WTC11 (cell line): ENCODE measurements around the gene NTF3. TPM values are rescaled to one million over a fixed set of nuclear protein-coding genes. Genes with fewer than 3 reads are reported as not detected.

Experiments
- ATAC-seq: fragments of 200-7000 bp; cut with Tn5 transposase; 2 replicates; pipeline ENCODE4 v1.10.0; 2021; ENCODE audit warnings: mild to moderate bottlenecking, moderate library complexity
- CTCF ChIA-PET: fragments of 300-600 bp; sonication (Branson Sonifier 250); formaldehyde crosslinking; loops from one replicate; lab custom pipeline; 2021; ENCODE audit warnings: antibody characterized with exemption; lab: Charles Lee
- POLR2A ChIA-PET: fragments of 350-600 bp; sonication (Branson Sonifier 250); formaldehyde crosslinking; loops from one replicate; lab custom pipeline; 2021; ENCODE audit warnings: antibody characterized with exemption; lab: Charles Lee
- DNase-seq: peaks from one replicate; pipeline ENCODE4 v3.0.0; 2021; ENCODE audit warnings: low spot score
- H3K27ac Mint-ChIP-seq: 2 replicates; pipeline ENCODE4 v1.8.0; 2021; ENCODE audit warnings: mixed read lengths
- H3K27me3 Mint-ChIP-seq: 2 replicates; pipeline ENCODE4 v1.8.0; 2021; ENCODE audit warnings: low read depth, mild to moderate bottlenecking, moderate library complexity, mixed read lengths
- H3K36me3 Mint-ChIP-seq: 2 replicates; pipeline ENCODE4 v1.8.0; 2021; ENCODE audit warnings: mixed read lengths
- H3K4me1 Mint-ChIP-seq: 2 replicates; pipeline ENCODE4 v1.8.0; 2022; ENCODE audit warnings: mixed read lengths
- H3K4me3 Mint-ChIP-seq: 2 replicates; pipeline ENCODE4 v1.8.0; 2021; ENCODE audit warnings: mild to moderate bottlenecking, moderate library complexity, mixed read lengths
- H3K9me3 Mint-ChIP-seq: 2 replicates; pipeline ENCODE4 v1.8.0; 2021; ENCODE audit warnings: mixed read lengths
- E2F5 ChIP-seq: sonication (generic); formaldehyde crosslinking; IDR thresholded peaks from 2 replicates; pipeline ENCODE4 v1.8.1; 2022; ENCODE audit warnings: mild to moderate bottlenecking, moderate library complexity, missing genetic modification reagents
- EMX1 ChIP-seq: fragments of 250-450 bp; sonication (Bioruptor Pico); IDR thresholded peaks from 2 replicates; pipeline ENCODE4 v1.8.0; 2021; ENCODE audit warnings: mild to moderate bottlenecking
- ESRRA ChIP-seq: sonication (generic); formaldehyde crosslinking; IDR thresholded peaks from 2 replicates; pipeline ENCODE4 v1.8.1; 2022; ENCODE audit warnings: mild to moderate bottlenecking, missing genetic modification reagents, borderline replicate concordance
- FOXP4 ChIP-seq: sonication (generic); formaldehyde crosslinking; IDR thresholded peaks from 2 replicates; pipeline ENCODE4 v1.8.0; 2022; ENCODE audit warnings: mild to moderate bottlenecking, missing genetic modification reagents
- MAX ChIP-seq: sonication (generic); formaldehyde crosslinking; IDR thresholded peaks from 2 replicates; pipeline ENCODE4 v1.8.0; 2022; ENCODE audit warnings: mild to moderate bottlenecking, missing genetic modification reagents
- NFATC4 ChIP-seq: fragments of 250-450 bp; sonication (Bioruptor Pico); IDR thresholded peaks from 2 replicates; pipeline ENCODE4 v1.9.0; 2021; ENCODE audit warnings: mild to moderate bottlenecking
- NR3C1 ChIP-seq: sonication (generic); formaldehyde crosslinking; conservative IDR thresholded peaks from 2 replicates; pipeline ENCODE4 v1.8.1; 2023; ENCODE audit warnings: low read depth, mild to moderate bottlenecking, missing genetic modification reagents
- OVOL2 ChIP-seq: fragments of 250-450 bp; sonication (Bioruptor Pico); IDR thresholded peaks from 2 replicates; pipeline ENCODE4 v1.9.0; 2021; ENCODE audit warnings: mild to moderate bottlenecking, borderline replicate concordance
- PRDM15 ChIP-seq: sonication (generic); formaldehyde crosslinking; IDR thresholded peaks from 2 replicates; pipeline ENCODE4 v1.8.0; 2022; ENCODE audit warnings: missing genetic modification reagents
- PREB ChIP-seq: sonication (generic); formaldehyde crosslinking; IDR thresholded peaks from 2 replicates; pipeline ENCODE4 v1.8.1; 2022; ENCODE audit warnings: mild to moderate bottlenecking, missing genetic modification reagents, moderate library complexity, borderline replicate concordance
- SP1 ChIP-seq: sonication (generic); formaldehyde crosslinking; conservative IDR thresholded peaks from 2 replicates; pipeline ENCODE4 v1.8.1; 2022; ENCODE audit warnings: missing genetic modification reagents
- TCF7 ChIP-seq: sonication (generic); formaldehyde crosslinking; IDR thresholded peaks from 2 replicates; pipeline ENCODE4 v1.8.0; 2022; ENCODE audit warnings: mild to moderate bottlenecking, low read depth, missing genetic modification reagents, moderate library complexity
- TEAD4 ChIP-seq: sonication (generic); formaldehyde crosslinking; IDR thresholded peaks from 2 replicates; pipeline ENCODE4 v1.8.0; 2022; ENCODE audit warnings: mild to moderate bottlenecking, missing genetic modification reagents
- ZNF317 ChIP-seq: sonication (generic); formaldehyde crosslinking; IDR thresholded peaks from 2 replicates; pipeline ENCODE4 v1.8.1; 2023; ENCODE audit warnings: low read depth, mild to moderate bottlenecking, moderate library complexity, missing genetic modification reagents, borderline replicate concordance
- total RNA-seq: library from RNA; stranded (reverse); gene quantifications from 3 replicates; pipeline ENCODE4 v1.2.3, GENCODE V29; 2021
- TF ChIP-seq, protein P1 (sequence below): sonication (generic); formaldehyde crosslinking; IDR thresholded peaks from 2 replicates; pipeline ENCODE4 v1.8.0; 2023; ENCODE audit warnings: missing genetic modification reagents, mild to moderate bottlenecking, borderline replicate concordance
- TF ChIP-seq, protein P2 (sequence below): fragments of 250-450 bp; sonication (Bioruptor Pico); IDR thresholded peaks from 2 replicates; pipeline ENCODE4 v1.9.0; 2021; ENCODE audit warnings: mild to moderate bottlenecking, borderline replicate concordance
- TF ChIP-seq, protein P3 (sequence below): sonication (generic); formaldehyde crosslinking; IDR thresholded peaks from 2 replicates; pipeline ENCODE4 v1.8.1; 2022; ENCODE audit warnings: low read depth, mild to moderate bottlenecking, moderate library complexity, missing genetic modification reagents, borderline replicate concordance

Gene NTF3
- total RNA-seq, 1 experiment from 2014 or later: 1.3 TPM

GRCh38 chr12:5489017-5489416 lies 57.1 kb downstream of the NTF3 start:
- no peaks in the 10 kb centered on the region for H3K27me3 Mint-ChIP-seq
- H3K9me3 Mint-ChIP-seq: no peaks in the 10 kb centered on the region
- ATAC-seq (no peak), DNase-seq (no peak)
- no peak overlapping the region for H3K27ac Mint-ChIP-seq
- TF ChIP-seq PREB (CRISPR knock-in tag): no peak
- no peak for TF ChIP-seq OVOL2 (CRISPR knock-in tag)
- TF ChIP-seq TEAD4: no peak
- TF ChIP-seq, protein P1, sequence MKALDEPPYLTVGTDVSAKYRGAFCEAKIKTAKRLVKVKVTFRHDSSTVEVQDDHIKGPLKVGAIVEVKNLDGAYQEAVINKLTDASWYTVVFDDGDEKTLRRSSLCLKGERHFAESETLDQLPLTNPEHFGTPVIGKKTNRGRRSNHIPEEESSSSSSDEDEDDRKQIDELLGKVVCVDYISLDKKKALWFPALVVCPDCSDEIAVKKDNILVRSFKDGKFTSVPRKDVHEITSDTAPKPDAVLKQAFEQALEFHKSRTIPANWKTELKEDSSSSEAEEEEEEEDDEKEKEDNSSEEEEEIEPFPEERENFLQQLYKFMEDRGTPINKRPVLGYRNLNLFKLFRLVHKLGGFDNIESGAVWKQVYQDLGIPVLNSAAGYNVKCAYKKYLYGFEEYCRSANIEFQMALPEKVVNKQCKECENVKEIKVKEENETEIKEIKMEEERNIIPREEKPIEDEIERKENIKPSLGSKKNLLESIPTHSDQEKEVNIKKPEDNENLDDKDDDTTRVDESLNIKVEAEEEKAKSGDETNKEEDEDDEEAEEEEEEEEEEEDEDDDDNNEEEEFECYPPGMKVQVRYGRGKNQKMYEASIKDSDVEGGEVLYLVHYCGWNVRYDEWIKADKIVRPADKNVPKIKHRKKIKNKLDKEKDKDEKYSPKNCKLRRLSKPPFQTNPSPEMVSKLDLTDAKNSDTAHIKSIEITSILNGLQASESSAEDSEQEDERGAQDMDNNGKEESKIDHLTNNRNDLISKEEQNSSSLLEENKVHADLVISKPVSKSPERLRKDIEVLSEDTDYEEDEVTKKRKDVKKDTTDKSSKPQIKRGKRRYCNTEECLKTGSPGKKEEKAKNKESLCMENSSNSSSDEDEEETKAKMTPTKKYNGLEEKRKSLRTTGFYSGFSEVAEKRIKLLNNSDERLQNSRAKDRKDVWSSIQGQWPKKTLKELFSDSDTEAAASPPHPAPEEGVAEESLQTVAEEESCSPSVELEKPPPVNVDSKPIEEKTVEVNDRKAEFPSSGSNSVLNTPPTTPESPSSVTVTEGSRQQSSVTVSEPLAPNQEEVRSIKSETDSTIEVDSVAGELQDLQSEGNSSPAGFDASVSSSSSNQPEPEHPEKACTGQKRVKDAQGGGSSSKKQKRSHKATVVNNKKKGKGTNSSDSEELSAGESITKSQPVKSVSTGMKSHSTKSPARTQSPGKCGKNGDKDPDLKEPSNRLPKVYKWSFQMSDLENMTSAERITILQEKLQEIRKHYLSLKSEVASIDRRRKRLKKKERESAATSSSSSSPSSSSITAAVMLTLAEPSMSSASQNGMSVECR (CRISPR knock-in tag): no peak
- TF ChIP-seq FOXP4 (CRISPR knock-in tag): no peak
- TF ChIP-seq PRDM15 (CRISPR knock-in tag): no peak
- TF ChIP-seq, protein P2, sequence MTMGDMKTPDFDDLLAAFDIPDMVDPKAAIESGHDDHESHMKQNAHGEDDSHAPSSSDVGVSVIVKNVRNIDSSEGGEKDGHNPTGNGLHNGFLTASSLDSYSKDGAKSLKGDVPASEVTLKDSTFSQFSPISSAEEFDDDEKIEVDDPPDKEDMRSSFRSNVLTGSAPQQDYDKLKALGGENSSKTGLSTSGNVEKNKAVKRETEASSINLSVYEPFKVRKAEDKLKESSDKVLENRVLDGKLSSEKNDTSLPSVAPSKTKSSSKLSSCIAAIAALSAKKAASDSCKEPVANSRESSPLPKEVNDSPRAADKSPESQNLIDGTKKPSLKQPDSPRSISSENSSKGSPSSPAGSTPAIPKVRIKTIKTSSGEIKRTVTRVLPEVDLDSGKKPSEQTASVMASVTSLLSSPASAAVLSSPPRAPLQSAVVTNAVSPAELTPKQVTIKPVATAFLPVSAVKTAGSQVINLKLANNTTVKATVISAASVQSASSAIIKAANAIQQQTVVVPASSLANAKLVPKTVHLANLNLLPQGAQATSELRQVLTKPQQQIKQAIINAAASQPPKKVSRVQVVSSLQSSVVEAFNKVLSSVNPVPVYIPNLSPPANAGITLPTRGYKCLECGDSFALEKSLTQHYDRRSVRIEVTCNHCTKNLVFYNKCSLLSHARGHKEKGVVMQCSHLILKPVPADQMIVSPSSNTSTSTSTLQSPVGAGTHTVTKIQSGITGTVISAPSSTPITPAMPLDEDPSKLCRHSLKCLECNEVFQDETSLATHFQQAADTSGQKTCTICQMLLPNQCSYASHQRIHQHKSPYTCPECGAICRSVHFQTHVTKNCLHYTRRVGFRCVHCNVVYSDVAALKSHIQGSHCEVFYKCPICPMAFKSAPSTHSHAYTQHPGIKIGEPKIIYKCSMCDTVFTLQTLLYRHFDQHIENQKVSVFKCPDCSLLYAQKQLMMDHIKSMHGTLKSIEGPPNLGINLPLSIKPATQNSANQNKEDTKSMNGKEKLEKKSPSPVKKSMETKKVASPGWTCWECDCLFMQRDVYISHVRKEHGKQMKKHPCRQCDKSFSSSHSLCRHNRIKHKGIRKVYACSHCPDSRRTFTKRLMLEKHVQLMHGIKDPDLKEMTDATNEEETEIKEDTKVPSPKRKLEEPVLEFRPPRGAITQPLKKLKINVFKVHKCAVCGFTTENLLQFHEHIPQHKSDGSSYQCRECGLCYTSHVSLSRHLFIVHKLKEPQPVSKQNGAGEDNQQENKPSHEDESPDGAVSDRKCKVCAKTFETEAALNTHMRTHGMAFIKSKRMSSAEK: no peak
- no peak for TF ChIP-seq NFATC4
- TF ChIP-seq MAX (CRISPR knock-in tag): no peak
- no peak for TF ChIP-seq SP1 (CRISPR knock-in tag)
- no peak for TF ChIP-seq EMX1 (CRISPR knock-in tag)
- TF ChIP-seq ZNF317 (CRISPR knock-in tag): no peak
- TF ChIP-seq ESRRA (CRISPR knock-in tag): no peak
- no peak for TF ChIP-seq E2F5 (CRISPR knock-in tag)
- TF ChIP-seq, protein P3, sequence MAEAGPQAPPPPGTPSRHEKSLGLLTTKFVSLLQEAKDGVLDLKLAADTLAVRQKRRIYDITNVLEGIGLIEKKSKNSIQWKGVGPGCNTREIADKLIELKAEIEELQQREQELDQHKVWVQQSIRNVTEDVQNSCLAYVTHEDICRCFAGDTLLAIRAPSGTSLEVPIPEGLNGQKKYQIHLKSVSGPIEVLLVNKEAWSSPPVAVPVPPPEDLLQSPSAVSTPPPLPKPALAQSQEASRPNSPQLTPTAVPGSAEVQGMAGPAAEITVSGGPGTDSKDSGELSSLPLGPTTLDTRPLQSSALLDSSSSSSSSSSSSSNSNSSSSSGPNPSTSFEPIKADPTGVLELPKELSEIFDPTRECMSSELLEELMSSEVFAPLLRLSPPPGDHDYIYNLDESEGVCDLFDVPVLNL (CRISPR knock-in tag): no peak
- no peak for TF ChIP-seq TCF7 (CRISPR knock-in tag)
- no peak for TF ChIP-seq NR3C1 (CRISPR knock-in tag)
- H3K4me3 Mint-ChIP-seq: no peak overlapping the region
- H3K36me3 Mint-ChIP-seq: no peaks in the 10 kb centered on the region
- H3K4me1 Mint-ChIP-seq: peaks cover 5% of the 10 kb centered on the region
- ChIA-PET CTCF (no interaction called here), POLR2A (no interaction called here)
